GM19463 (cell line): ENCODE data around the gene CD46.
"Not testable (repeated sequence)": the region's sequence is repeated elsewhere in the genome, so short reads cannot be mapped to it uniquely, and the experiment has no call there.

Experiments used
- ATAC-seq: cut with Tn5 transposase; IDR thresholded peaks from one replicate; pipeline ENCODE4 v1.9.1; 2021; ENCODE audit warnings: mild to moderate bottlenecking, moderate library complexity; ENCODE audit not compliant: unreplicated experiment

The CD46 gene

DNA sequence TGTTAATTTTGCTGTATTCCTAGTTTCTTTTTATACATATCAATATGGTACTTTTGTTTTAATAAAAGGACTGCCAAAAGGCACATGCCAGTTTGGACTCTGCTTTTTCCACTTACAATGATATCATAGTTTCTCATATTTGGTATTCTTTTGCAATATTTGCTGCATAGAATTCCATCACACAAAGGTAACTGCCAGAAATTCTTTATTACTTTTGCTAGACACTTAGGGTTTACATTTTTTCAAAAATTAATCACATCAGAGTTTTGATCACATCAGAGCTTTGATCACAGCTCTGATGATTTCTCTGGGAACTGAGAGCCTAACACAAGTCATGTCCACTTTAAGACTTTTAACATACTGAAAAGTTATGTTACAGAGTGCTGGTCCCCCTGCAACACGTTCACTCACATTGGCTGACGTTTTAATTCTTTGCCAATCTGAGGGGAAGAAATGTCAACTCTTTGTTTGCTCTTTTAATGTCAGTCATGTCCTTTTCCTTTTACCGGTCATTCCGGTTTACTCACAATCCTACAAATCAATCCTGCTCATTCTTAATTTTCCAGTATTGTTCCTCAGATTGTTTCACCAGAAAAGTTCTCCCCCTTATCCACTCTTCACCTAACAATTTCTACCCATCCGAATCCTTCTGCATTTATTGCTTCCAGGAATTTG, 1.1 kb upstream of the CD46 start:
- no peak for ATAC-seq

DNA sequence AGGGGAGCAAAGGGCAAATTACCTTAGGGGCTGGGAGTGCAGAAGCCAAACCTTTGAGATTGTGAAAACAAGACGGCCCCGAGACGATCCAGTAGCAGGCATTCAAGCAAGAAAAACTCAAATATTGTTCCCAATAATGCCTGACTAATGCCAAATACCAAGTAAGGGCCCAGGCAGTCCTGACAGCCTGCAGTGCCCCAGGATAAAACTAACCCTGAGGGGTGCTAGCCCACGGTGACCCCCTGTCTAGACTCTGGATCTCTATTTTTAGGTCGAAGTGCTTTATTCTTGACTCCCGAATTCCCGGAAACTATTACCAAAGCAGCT, 428 bp upstream of the CD46 start:
- not testable (repeated sequence) for ATAC-seq

DNA sequence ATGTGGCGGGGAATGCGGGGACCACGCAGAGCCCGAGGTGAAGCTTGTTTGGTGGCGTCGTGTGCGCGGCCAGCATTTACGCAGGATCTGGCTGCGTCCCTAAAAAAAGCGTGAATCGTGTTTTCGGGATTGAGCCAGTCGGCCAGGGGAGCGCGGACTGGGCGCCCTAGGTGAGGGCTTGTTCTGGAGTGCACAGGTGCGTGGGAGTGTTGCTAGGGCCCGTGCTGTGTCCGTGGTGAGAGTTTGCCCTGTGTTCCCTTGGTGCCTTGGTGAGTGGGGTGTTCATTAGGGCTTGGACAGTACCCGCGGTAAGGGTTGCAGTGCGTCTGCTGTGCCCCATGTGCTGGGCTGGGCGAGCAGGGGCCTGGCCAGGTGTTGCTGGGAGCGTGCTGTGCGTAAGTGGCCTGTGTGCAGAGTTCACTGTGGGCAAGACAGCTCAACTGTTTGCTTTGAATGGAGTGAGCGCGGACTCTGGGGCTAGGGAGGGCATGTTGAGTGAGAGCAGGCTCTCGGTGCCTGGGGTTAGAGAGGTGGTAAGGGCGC, 673 bp downstream of the CD46 start:
- ATAC-seq, result peak; percentile 24

DNA sequence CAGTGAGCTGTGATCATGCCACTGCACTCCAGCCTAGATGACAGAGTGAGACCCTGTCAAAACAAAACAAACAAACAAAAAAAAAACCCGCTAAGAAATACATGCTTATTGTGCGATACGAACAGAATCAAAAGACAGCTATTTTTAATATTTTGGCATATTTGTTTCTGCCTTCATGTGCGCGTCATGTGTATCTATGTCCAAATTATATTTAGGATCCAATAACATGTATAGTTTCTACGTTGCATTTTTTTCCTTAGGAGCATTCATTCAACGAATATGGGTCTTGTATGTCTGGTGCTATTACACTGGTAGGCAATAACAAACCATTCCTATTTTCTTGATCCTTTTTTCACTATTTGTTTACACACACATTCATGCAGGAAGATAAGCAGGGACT, 1.8 kb downstream of the CD46 start:
- ATAC-seq, result no peak

DNA sequence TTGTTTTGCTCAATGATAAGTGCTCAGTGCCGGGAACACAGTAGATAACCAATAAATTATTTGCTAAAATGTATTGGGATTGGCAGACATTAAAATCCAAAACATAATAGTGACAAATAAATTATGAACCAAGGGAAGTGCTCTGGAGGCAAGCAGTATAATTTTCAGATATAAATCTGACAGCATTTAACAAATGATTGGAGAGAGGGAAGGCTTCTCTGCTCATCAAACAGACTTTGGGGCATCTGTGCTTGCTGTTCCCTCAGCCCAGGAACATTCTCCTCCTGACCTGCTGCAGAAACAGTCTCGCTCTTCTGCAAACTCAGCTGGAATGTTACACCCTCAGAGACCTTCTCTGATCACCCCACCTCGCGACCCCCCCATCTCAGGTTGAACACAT, 2.2 kb downstream of the CD46 start:
- no peak for ATAC-seq

DNA sequence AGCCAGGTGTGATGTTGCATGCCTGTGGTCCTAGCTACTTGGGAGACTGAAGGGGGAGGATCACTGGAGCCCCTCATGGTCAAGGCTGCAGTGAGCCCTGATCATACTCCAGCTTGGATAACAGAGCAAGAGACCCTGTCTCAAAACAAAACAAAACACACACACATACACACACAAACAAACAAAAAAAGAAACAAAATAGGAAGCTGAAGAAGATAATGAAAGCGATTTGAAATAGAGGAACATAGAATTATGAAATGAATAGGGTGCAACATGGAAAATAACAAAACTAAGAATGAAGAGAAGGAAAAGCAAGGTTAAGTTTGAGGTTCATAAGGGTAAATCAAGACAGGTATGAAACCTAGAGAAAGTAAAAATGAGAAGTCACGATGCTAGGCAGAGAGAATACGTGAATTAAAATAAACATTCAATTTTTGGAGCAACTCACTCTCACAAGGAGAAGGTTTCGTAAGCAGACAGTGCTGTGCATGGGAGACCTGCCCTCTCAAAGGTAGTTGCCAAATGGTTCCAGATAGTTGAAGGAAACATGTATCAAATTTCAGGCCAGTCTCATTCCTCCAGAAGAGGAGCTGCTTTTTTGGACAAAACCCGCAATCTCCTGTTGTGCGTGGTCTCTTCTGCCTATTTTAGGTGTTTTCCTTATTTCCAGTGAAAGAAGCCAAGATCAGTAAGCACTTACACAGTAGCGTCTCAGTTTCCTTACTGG, 3.3 kb downstream of the CD46 start:
- no peak for ATAC-seq

DNA sequence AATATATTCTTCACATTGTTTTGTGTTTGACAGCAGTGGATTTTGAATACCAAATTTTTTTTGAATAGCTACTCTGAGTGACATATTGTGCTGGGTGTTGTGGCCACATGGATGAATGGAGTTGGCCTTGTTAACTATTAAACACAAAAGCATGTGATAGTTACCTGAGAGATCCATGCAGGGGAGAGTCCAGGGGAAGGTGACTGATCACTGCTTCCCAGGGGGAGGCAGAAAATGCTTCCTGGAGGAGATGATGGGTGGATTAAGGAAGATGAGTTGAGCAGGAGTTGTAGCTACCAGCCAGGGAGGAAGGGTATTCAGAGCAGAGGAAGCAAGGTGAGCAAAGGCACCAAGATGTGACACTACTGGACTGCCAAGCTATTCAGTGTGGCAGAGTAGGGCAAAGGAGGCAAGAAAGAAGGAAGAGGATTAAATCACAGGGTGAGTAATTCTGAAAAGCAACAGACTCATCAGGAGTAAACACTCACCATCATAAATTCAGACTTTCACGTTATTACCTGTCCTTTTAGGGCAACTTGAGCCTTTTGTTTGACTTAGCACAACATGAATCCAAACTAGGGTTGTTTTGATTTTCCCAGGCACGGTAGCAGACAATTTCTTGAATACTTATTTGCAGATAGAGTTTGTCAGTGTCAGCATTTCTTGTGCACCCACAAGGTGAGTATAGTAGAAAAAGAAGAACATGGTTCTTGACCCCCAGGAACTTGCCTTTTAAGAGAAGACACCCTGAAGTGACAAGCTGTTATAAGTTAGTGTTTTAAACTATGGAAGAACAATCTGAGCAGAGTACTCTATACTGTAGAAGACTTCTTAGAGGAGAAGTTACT, 4.2 kb downstream of the CD46 start:
- ATAC-seq, result no peak

DNA sequence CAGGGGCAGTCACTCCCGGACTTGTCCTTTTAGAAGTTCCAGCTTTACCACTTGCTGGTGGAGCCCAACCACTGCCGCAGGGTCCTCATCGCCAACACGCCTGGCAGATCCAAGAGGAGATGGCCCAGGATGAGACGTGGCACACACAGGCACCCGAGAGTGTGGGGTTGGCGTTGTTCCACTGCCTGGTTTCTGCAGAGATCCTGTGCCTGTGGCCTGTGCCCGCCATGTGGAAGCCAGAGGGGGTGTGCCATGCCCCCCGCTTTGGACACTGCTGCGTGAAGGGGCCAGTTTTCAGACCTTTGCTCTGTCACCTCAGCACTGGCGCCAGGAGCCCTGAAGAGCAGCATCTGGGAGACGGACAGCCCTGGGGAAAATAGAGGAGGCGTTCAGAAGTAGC, 10.8 kb downstream of the CD46 start:
- no peak for ATAC-seq

DNA sequence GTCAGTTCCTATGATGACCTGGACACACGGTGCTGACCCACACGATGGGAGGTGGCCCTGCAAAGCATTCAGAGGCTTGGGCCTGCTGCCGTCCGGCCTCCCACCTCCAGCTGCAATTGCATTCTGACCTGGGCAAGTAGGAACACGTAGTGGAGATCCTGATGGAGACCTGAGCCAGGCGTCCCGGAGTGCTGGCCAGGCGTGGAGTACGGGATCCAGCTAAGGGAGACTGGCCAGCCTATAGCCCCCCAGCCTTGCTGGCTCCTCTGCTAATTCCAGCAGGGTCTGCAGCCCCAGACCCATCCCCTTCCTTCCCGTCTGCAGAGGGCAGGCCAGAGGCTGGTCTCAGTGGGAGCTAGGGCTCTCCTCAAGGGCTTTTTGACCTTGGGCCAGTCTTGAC, 11.2 kb downstream of the CD46 start:
- ATAC-seq, result no peak

DNA sequence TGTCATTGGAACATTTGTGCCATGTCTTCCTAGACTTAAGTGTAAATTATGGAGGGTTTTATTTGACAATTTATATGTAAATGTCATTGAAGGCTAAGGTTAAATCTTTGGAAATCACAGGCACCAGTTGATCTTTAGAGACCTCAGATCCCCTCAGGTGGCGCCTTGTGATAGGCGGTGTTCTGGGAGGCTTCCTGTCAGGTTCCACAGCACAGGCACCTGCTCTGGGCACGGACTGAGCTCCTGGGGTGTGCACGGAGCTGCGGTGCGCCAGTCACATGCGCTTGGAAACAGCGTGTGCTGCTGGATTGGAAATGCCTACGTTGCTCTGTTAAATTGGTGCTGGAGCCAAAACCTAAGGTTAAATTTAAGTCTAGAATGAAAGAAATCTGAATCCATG, 12.1 kb downstream of the CD46 start:
- ATAC-seq, result no peak

DNA sequence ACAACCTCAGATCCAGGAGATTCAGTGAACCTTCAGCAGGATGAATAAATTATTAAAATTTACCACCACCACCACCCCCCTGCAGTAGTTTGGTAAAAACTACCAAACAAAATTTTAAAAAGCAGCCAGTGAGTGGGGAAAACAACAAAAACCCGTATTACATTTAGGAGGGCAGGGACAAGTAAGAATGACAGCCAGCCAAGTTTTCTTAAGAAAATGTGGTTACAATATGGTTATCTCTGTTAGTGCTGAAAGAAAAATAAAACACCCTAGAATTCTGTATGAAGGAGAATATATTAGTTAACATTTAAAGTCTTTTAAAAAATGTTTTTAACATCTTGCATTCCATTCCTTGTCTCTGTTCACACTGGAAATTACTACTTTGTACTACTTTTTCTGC, 14.7 kb downstream of the CD46 start:
- no peak for ATAC-seq

DNA sequence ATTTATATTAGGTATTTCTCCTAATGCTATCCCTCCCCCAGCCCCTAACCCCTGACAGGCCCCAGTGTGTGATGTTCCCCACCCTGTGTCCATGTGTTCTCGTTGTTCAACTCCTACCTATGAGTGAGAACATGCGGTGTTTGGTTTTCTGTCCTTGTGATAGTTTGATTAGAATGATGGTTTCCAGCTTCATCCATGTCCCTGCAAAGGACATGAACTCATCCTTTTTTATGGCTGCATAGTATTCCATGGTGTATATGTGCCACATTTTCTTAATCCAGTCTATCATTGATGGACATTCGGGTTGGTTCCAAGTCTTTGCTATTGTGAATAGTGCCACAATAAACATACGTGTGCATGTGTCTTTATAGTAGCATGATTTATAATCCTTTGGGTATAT, 18.7 kb downstream of the CD46 start:
- ATAC-seq, result not testable (repeated sequence)

DNA sequence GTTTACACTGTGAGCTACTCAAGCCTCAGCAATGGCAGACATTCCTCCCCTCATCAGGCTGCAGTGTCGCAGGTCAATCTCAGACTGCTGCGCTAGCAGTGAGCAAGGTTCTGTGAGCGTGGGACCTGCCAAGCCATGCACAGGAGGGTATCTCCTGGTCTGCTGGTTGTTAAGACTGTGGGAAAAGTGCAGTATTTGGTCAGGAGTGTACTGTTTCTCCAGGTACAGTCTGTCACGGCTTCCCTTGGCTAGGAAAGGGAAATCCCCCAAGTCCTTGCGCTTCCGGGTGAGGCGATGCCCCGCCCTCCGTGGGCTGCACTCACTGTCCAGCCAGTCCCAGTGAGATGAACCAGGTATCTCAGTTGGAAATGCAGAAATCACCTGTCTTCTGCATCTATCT, 24.2 kb downstream of the CD46 start:
- ATAC-seq, result not testable (repeated sequence)

DNA sequence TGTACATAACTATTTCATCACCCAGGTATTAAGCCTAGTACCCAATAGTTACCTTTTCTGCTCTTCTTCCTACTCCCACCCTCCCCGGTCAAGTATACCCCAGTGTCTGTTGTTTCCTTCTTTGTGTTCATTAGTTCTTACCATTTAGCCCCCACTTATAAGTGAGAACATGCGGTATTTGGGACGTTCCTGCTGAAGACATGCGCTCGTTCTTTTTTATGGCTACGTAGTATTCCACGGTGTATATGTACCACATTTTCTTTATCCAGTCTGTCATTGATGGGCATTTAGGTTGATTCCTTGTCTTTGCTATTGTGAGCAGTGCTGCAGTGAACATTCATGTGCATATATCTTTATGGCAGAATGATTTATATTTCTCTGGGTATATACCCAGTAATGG, 25.6 kb downstream of the CD46 start:
- not testable (repeated sequence) for ATAC-seq

DNA sequence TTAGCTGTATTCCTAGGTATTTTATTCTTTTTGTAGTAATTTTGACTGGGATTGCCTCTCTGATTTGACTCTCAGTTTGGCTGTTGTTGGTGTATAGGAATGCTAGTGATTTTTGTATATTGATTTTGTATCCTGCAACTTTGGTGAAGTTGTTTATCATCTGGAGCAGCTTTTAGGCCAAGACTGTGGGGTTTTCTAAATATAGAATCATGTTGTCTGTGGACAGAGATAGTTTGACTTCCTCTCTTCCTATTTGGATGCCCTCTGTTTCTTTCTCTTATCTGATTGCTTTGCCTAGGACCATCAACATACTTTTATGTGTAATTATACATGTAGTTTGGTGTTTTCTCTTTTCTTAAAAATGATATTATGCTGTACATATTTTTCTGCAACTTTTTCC, 27.2 kb downstream of the CD46 start:
- ATAC-seq, result no peak

DNA sequence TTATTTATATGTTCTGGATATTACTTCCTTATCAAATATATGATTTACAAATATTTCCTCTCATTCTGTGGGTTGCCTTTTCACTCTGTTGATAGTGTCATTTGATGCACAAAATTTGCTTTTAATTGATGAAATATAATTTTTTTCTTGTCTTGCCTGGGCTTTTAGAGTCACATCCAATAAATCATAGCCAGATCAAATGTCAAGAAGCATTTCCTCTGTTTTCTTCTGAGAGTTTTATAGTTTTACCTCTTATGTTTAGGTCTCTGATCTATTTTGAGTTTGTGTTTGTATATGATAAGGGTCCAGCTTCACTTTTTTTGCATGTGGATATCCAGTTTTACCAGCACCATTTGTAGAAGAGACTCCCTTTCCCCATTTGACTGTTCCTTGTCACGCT, 29.5 kb downstream of the CD46 start:
- no peak for ATAC-seq

DNA sequence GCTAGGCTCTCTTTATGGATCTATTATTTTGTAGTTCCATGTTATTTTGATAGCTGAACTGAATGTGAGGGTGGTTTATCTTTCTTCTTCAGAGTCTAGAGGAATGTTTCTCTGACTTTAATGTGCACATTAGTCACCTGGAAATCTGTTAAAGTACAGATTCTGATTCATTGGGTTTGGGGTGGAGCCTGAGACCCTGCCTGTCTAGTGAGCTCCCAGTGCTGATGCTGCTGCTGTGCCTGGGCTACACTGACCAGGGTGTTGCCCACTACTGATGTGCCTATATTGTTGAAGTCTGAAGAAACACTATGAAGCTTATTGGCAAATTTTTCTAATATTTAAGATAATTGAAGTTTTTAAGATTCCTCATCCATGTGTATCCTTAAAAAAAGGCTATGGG, 35.9 kb downstream of the CD46 start:
- no peak for ATAC-seq

DNA sequence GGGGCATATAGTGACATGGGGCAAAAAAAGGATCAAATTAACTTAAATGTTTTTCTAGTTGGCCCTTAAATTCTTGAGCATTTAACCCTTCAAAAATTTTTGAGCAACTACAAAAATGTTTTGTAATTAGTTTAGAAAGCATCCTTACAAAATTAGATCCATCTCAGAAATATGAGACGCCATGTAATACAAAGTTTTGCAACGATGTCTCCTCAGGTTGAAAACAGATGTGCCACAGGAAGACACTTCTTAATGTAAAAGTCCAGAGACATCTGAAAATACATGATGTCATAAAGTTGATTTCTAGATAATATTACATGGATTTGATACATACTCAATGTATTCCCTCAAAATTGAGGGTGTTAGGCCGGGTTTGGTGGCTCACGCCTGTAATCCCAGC, 37.5 kb downstream of the CD46 start:
- ATAC-seq, result no peak

DNA sequence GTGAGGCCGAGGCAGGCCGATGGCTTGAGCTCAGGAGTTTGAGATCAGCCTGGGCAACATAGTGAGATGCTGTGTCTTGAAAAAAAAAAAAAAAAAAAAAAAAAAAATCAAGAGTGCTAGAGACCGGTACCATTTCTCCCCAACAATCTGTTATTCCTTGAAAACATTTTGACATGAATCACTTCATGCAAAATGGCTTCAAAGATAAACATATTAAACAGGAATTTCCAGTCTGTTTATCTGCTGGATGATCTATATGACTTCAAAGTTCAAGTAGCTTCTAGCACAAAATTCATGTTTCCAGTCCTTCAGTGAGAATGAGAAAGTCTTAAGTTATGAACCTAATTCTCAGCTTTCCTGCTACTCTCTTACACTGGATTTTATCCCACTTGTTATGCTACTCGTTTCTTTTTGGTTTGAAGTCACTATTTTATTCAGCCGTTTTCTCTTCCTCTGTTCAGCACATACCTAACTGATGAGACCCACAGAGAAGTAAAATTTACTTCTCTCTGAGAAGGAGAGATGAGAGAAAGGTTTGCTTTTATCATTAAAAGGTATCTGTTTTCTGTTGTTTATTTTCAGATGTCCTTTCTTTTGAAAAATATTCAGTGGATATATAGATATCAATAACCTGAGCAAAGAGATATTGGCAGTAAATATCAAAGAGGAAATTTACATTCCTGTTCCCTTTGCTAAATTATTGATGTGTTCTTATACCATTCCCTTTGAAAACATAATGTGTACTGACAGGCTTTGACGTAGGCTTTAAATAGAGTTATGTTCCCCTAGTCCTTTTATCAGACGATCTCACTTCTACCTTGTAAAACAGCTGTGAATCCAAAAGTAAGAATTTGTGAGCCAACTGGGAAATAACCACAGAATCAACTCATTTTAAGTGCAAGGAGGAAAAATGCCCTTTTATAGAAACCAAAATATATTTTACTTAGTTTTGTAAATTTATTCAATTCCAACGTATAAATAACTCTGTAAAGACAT, 38.2 kb downstream of the CD46 start:
- no peak for ATAC-seq

DNA sequence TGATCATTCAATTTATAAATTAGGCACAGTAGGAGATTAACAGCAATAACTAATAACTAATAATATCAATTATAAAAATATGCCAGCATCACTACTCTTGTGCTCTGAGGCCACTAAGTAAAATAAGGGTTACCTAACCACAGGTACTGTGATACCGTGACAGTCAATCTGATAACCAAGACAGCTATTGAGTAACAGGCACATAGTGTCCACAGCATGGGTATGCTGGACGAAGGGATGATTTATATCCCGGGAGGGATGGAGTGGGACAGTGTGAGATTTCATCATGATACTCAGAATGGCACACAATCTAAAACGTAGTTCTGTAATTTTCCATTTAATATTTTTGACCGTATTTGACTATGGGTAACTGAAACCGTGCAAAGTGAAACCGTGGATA, 39.4 kb downstream of the CD46 start:
- no peak for ATAC-seq

DNA sequence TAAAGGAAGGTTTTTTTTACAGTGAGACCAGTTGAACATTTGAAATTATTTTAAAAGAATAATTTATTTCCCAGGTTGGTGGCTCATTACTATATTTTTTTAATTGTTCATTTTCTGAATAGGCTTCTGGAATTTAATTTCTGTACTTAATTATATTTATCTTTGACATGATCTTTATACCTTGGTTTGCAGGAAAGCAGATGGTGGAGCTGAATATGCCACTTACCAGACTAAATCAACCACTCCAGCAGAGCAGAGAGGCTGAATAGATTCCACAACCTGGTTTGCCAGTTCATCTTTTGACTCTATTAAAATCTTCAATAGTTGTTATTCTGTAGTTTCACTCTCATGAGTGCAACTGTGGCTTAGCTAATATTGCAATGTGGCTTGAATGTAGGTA, 41.5 kb downstream of the CD46 start:
- no peak for ATAC-seq
